ENCODE measurements around the gene GTF3C1. TPM values are rescaled to one million over a fixed set of nuclear protein-coding genes. Genes with fewer than 3 reads are reported as not detected.

The GTF3C1 gene
- total RNA-seq, 2 donors from 2014 or later = 38.7 to 161 TPM

DNA sequence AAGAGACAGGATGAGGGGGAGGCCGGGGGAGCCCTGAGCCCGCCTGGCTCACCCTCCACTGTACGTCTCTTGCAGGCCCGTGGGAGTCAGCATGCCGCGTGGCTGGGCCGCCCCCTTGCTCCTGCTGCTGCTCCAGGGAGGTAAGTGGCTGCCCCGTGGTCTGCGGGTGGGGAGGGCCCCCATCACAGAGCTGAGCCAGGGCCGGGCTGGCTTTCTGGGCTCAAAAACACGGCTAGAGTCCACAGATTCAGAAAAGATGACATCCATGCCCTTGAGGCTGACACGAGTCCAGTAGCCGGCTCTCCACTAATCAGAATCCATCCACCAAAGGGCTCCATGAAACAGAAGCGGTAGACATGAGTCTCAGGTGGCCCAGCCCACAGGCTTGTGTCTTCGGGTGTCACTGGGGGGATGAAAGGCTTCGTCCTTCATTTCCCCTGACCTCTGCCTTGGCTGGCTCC lies 119.7 kb downstream of the GTF3C1 start:
- intact Hi-C loops (cut with DNase I) = no loop called here
- Histone ChIP-seq H3K4me3 (no peak overlapping the region), H3K27ac (no peak overlapping the region), H3K4me1 (no peaks in the 10 kb centered on the region), H3K9me3 (no peaks in the 10 kb centered on the region), H3K36me3 (replicated peaks in 1 of 2; ENCODE audit: insufficient read depth in 1 of 2, low read depth in 2 of 2) (no peaks in the 10 kb centered on the region), H3K27me3 (no peaks in the 10 kb centered on the region)
- TF ChIP-seq POLR2A (IDR thresholded peaks at IDR 0.05) = no peak
- TF ChIP-seq, protein P1, sequence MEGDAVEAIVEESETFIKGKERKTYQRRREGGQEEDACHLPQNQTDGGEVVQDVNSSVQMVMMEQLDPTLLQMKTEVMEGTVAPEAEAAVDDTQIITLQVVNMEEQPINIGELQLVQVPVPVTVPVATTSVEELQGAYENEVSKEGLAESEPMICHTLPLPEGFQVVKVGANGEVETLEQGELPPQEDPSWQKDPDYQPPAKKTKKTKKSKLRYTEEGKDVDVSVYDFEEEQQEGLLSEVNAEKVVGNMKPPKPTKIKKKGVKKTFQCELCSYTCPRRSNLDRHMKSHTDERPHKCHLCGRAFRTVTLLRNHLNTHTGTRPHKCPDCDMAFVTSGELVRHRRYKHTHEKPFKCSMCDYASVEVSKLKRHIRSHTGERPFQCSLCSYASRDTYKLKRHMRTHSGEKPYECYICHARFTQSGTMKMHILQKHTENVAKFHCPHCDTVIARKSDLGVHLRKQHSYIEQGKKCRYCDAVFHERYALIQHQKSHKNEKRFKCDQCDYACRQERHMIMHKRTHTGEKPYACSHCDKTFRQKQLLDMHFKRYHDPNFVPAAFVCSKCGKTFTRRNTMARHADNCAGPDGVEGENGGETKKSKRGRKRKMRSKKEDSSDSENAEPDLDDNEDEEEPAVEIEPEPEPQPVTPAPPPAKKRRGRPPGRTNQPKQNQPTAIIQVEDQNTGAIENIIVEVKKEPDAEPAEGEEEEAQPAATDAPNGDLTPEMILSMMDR (IDR thresholded peaks at IDR 0.05) = no peak
- 41 to 54% methylated on average over 5 to 14 of the region's 16 CpGs for WGBS, 2 donors
- ATAC-seq (no peak), DNase-seq (no peak)

DNA sequence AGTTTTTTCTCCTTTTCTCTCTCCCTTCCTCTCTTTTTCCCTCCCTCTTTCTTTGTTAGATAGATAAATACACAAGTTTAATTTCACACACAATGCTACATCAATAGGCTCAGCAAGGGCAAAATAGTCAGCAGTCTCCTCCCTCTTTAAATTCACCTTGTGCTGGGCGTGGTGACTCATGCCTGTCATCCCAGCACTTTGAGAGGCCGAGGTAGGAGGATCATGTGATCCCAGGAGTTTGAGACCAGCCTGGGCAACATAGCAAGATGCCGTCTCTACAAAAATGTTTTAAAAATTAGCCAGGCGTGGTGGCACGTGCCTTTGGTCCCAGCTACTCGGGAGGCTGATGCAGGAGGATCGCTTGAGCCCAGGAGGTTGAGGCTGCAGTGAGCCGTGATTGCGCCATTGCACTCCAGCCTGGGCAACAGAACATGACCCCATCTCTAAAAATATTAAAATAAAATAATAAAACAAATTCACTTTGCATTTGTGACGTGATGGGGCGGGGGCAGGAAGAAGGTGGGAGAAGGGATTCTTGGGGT lies 120.3 kb downstream of the GTF3C1 start:
- H3K9me3 ChIP-seq = no peaks in the 10 kb centered on the region
- ATAC-seq (no peak), DNase-seq (no peak)
- no peaks in the 10 kb centered on the region for H3K4me1 ChIP-seq
- TF ChIP-seq, protein P1 (IDR thresholded peaks at IDR 0.05) = no peak
- no peak for TF ChIP-seq POLR2A (IDR thresholded peaks at IDR 0.05)
- H3K27me3 ChIP-seq = no peaks in the 10 kb centered on the region
- intact Hi-C loops (cut with DNase I) = no loop called here
- no peak overlapping the region for H3K27ac ChIP-seq
- H3K4me3 ChIP-seq = no peak overlapping the region
- H3K36me3 ChIP-seq (replicated peaks in 1 of 2; ENCODE audit: insufficient read depth in 1 of 2, low read depth in 2 of 2) = no peaks in the 10 kb centered on the region
- 70 to 75% methylated on average over 11 of the region's 11 CpGs for WGBS, 2 donors

DNA sequence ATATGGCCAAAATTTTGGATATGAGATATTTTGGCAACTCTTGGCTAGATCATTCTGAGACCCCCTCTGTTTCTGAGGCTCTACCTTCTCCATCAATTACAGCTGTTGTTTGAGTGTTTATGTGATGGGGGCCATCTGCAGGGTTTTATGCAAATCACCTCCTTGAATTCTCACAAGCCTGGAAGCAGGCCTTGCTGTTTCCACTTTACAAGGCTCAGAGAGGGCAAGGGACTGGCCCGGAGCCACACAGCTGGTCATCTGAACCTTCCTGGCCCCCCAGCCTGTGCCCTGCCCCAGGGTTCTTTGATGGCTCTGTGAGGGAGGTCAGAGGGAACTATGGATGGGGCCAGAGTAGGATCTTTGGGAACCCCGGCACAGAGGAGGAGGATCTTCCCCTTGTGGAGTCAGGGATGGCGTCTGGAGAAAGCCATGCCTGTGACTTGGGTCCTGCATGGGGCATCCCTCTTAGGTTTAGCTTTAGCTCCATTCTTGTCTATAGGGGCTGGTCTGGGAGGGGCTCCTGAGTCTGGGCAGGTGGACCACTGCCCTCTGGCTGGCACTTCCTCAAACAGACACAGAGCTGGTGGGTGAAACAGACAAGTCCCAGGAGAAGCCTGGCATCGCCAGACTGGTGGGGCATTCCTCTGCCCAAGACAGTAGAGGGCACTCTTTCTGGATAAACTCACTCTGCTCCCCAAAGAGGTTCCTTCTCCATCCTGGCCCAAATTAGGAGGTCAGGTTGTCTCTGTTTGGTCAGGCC lies 121.5 kb downstream of the GTF3C1 start:
- intact Hi-C loops (cut with DNase I) = no loop called here
- ATAC-seq = no peak
- no peak for DNase-seq

DNA sequence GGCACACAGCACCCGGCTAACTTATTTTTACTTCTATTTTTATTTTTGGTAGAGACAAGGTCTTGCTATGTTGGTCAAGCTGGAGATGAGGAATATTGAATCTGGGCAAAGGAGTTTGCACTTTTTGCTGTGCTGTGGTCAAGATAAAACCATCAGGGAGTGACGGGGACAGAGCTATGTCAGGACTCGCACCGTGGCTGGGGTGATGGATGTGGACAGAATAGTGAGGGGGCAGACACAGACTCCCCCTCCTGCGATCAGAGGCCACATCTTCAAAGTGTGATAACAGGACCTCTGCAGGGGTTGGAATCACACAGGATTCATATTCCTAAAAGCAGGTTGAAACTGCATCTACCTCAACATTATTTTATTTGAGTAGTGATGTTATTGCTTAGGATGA lies 122.2 kb downstream of the GTF3C1 start:
- Histone ChIP-seq H3K36me3 (replicated peaks in 1 of 2; ENCODE audit: insufficient read depth in 1 of 2, low read depth in 2 of 2) (no peaks in the 10 kb centered on the region), H3K27ac (no peak overlapping the region), H3K4me3 (no peak overlapping the region), H3K27me3 (no peaks in the 10 kb centered on the region), H3K9me3 (no peaks in the 10 kb centered on the region), H3K4me1 (no peaks in the 10 kb centered on the region)
- ATAC-seq (no peak), DNase-seq (no peak)
- 55 to 62% methylated on average over 5 of the region's 5 CpGs for WGBS, 2 donors
- intact Hi-C loops (cut with DNase I) = no loop called here
- TF ChIP-seq, protein P1 (IDR thresholded peaks at IDR 0.05) = no peak
- TF ChIP-seq POLR2A (IDR thresholded peaks at IDR 0.05) = no peak

More for the DNA sequence above, 121.5 kb downstream of the GTF3C1 start:
- no peak for TF ChIP-seq POLR2A (IDR thresholded peaks at IDR 0.05)
- TF ChIP-seq, protein P1 (IDR thresholded peaks at IDR 0.05) = no peak
- H3K4me1 ChIP-seq = no peaks in the 10 kb centered on the region
- H3K27ac ChIP-seq = no peak overlapping the region
- H3K27me3 ChIP-seq = no peaks in the 10 kb centered on the region
- WGBS, 2 donors = 68 to 77% methylated on average over 4 of the region's 4 CpGs
- H3K4me3 ChIP-seq = no peak overlapping the region
- H3K9me3 ChIP-seq = no peaks in the 10 kb centered on the region
- no peaks in the 10 kb centered on the region for H3K36me3 ChIP-seq (replicated peaks in 1 of 2; ENCODE audit: insufficient read depth in 1 of 2, low read depth in 2 of 2)
